IPS-NIHi11 (cell line): Measurements from ENCODE around the gene JAK3.
"Not testable (repeated sequence)": the region's sequence is repeated elsewhere in the genome, so short reads cannot be mapped to it uniquely, and the experiment has no call there.

Source experiments
- DNase-seq: peaks from one replicate; pipeline ENCODE4 v3.0.0; 2012; ENCODE audit warnings: mixed read lengths, low spot score

Gene JAK3

GRCh38 chr19:17847538-17848366, at the start of gene JAK3:
TSS of gene JAK3 (minus strand) at chr19:17847982. CDS start at chr19:17844417, 3,565 bp downstream.
- peak; percentile 91 for DNase-seq

GRCh38 chr19:17893766-17894165, 46.0 kb upstream of the JAK3 start:
- DNase-seq: peak; percentile 58

GRCh38 chr19:17889609-17890214, 41.9 kb upstream of the JAK3 start:
- peak; percentile 89 for DNase-seq

GRCh38 chr19:17888260-17888659, 40.5 kb upstream of the JAK3 start:
- DNase-seq: no peak

GRCh38 chr19:17887221-17887620, 39.4 kb upstream of the JAK3 start:
- DNase-seq: not testable (repeated sequence)

GRCh38 chr19:17886515-17886914, 38.7 kb upstream of the JAK3 start:
- DNase-seq: no peak

GRCh38 chr19:17883627-17884410, 36.0 kb upstream of the JAK3 start:
- DNase-seq: peak; percentile 87

- no peak for DNase-seq
Measured at GRCh38 chr19:17881701-17882100, 33.9 kb upstream of the JAK3 start.

GRCh38 chr19:17879466-17879865, 31.7 kb upstream of the JAK3 start:
- DNase-seq: no peak

- no peak for DNase-seq
Measured at GRCh38 chr19:17877696-17878095, 29.9 kb upstream of the JAK3 start.

- DNase-seq: no peak
Measured at GRCh38 chr19:17874758-17875135, 27.0 kb upstream of the JAK3 start.

- peak; percentile 96 for DNase-seq
Measured at GRCh38 chr19:17873786-17874757, 26.3 kb upstream of the JAK3 start.

- DNase-seq: no peak
Measured at GRCh38 chr19:17872251-17873001, 24.6 kb upstream of the JAK3 start.

GRCh38 chr19:17871878-17872250, 24.1 kb upstream of the JAK3 start, which contains the start of gene SLC5A5:
TSS of gene SLC5A5 (plus strand) at chr19:17871945. CDS start at chr19:17872320, 375 bp downstream.
- no peak for DNase-seq

- no peak for DNase-seq
Measured at GRCh38 chr19:17871032-17871877, 23.5 kb upstream of the JAK3 start.

GRCh38 chr19:17869114-17869608, 21.4 kb upstream of the JAK3 start:
- peak; percentile 54 for DNase-seq

- DNase-seq: no peak
Measured at GRCh38 chr19:17868669-17869068, 20.9 kb upstream of the JAK3 start.

- no peak for DNase-seq
Measured at GRCh38 chr19:17866964-17867486, 19.2 kb upstream of the JAK3 start.

GRCh38 chr19:17866312-17866963, 18.7 kb upstream of the JAK3 start:
- no peak for DNase-seq
